ENCODE data around the gene PDE1A.

- TF ChIP-seq CTCF (conservative IDR thresholded peaks at IDR 0.05) (no peak), EZH2 (IDR thresholded peaks at IDR 0.05; ENCODE audit: low read depth) (no peak)
These were observed 158.9 kb downstream of the PDE1A start for GRCh38 chr2:182267971-182268370.
